ENCODE results near the gene INSC.

Gene INSC

GRCh38 chr11:15189189-15189588 is 74.5 kb downstream of the INSC start:
- Histone ChIP-seq H3K18ac (ENCODE audit: low read length) (no peak overlapping the region), H4K12ac (ENCODE audit: low read depth, low read length) (no peak overlapping the region), H3K4me2 (ENCODE audit: low read length) (no peak overlapping the region), H3K36me3 (ENCODE audit: control insufficient read depth in 1 of 2, insufficient read depth in 2 of 2, low read length in 2 of 2) (no peaks in the 10 kb centered on the region), H3K4ac (ENCODE audit: low read depth, low read length) (no peak overlapping the region), H3K27ac (ENCODE audit: low read depth, low read length) (no peak overlapping the region), H2AK5ac (ENCODE audit: low read length) (no peak overlapping the region), H3K14ac (ENCODE audit: low read length) (no peak overlapping the region), H4K91ac (ENCODE audit: low read depth, low read length) (no peak overlapping the region), H2AFZ (ENCODE audit: insufficient read depth, low read length, poor library complexity) (no peak overlapping the region), H3K79me2 (ENCODE audit: control insufficient read depth, insufficient read depth, low read length, poor library complexity) (no peaks in the 10 kb centered on the region), H3K23ac (ENCODE audit: low read length) (no peak overlapping the region), H3K27me3 (ENCODE audit: insufficient read depth, low read length) (no peaks in the 10 kb centered on the region), H2BK120ac (ENCODE audit: insufficient read depth, low read length, poor library complexity) (no peak overlapping the region), H3K79me1 (ENCODE audit: low read length) (no peaks in the 10 kb centered on the region), H4K8ac (ENCODE audit: low read depth, low read length) (no peak overlapping the region), H3K4me1 (ENCODE audit: control insufficient read depth in 1 of 2, insufficient read depth in 2 of 2, low read length in 2 of 2) (no peaks in the 10 kb centered on the region), H2BK5ac (ENCODE audit: low read depth, low read length, poor library complexity) (no peak overlapping the region), H3K9ac (ENCODE audit: low read length) (no peak overlapping the region), H2BK12ac (ENCODE audit: low read length) (no peak overlapping the region), H3K9me3 (ENCODE audit: insufficient read depth, low read depth, low read length) (no peaks in the 10 kb centered on the region), H3K4me3 (ENCODE audit: low read depth, low read length) (no peak overlapping the region)
- no CpG with 5 or more reads among the region's 1 CpG for WGBS (ENCODE audit: extremely low coverage, insufficient coverage, insufficient read length)
- DNase-seq: no peak

- no peak overlapping the region for H3K4me3 ChIP-seq (ENCODE audit: low read depth, low read length)
- no peak overlapping the region for H3K4me2 ChIP-seq (ENCODE audit: low read length)
- H3K79me1 ChIP-seq (ENCODE audit: low read length): no peaks in the 10 kb centered on the region
- H2AFZ ChIP-seq (ENCODE audit: insufficient read depth, low read length, poor library complexity): no peak overlapping the region
- no peak overlapping the region for H2BK12ac ChIP-seq (ENCODE audit: low read length)
- H3K9me3 ChIP-seq (ENCODE audit: insufficient read depth, low read depth, low read length): no peaks in the 10 kb centered on the region
- H4K8ac ChIP-seq (ENCODE audit: low read depth, low read length): no peak overlapping the region
- no peak overlapping the region for H3K23ac ChIP-seq (ENCODE audit: low read length)
- H3K79me2 ChIP-seq (ENCODE audit: control insufficient read depth, insufficient read depth, low read length, poor library complexity): no peaks in the 10 kb centered on the region
- H3K14ac ChIP-seq (ENCODE audit: low read length): no peak overlapping the region
- no peak overlapping the region for H3K9ac ChIP-seq (ENCODE audit: low read length)
- H3K4me1 ChIP-seq (ENCODE audit: control insufficient read depth in 1 of 2, insufficient read depth in 2 of 2, low read length in 2 of 2): no peaks in the 10 kb centered on the region
- no CpG with 5 or more reads among the region's 3 CpGs for WGBS (ENCODE audit: extremely low coverage, insufficient coverage, insufficient read length)
- no peak overlapping the region for H2BK120ac ChIP-seq (ENCODE audit: insufficient read depth, low read length, poor library complexity)
- H4K91ac ChIP-seq (ENCODE audit: low read depth, low read length): no peak overlapping the region
- H3K27me3 ChIP-seq (ENCODE audit: insufficient read depth, low read length): no peaks in the 10 kb centered on the region
- no peaks in the 10 kb centered on the region for H3K36me3 ChIP-seq (ENCODE audit: control insufficient read depth in 1 of 2, insufficient read depth in 2 of 2, low read length in 2 of 2)
- H3K18ac ChIP-seq (ENCODE audit: low read length): no peak overlapping the region
- H2AK5ac ChIP-seq (ENCODE audit: low read length): no peak overlapping the region
- H3K27ac ChIP-seq (ENCODE audit: low read depth, low read length): no peak overlapping the region
- H4K12ac ChIP-seq (ENCODE audit: low read depth, low read length): no peak overlapping the region
- no peak for DNase-seq
- H3K4ac ChIP-seq (ENCODE audit: low read depth, low read length): no peak overlapping the region
- H2BK5ac ChIP-seq (ENCODE audit: low read depth, low read length, poor library complexity): no peak overlapping the region
Observed at GRCh38 chr11:15189641-15190365, 75.1 kb downstream of the INSC start.

- H3K79me2 ChIP-seq (ENCODE audit: control insufficient read depth, insufficient read depth, low read length, poor library complexity): no peaks in the 10 kb centered on the region
- no peak overlapping the region for H2BK5ac ChIP-seq (ENCODE audit: low read depth, low read length, poor library complexity)
- no peak overlapping the region for H2AK5ac ChIP-seq (ENCODE audit: low read length)
- H3K27me3 ChIP-seq (ENCODE audit: insufficient read depth, low read length): no peaks in the 10 kb centered on the region
- no peak overlapping the region for H3K18ac ChIP-seq (ENCODE audit: low read length)
- no peak overlapping the region for H3K4me3 ChIP-seq (ENCODE audit: low read depth, low read length)
- no peaks in the 10 kb centered on the region for H3K79me1 ChIP-seq (ENCODE audit: low read length)
- WGBS (ENCODE audit: extremely low coverage, insufficient coverage, insufficient read length): no CpG with 5 or more reads among the region's 3 CpGs
- H3K4ac ChIP-seq (ENCODE audit: low read depth, low read length): no peak overlapping the region
- H3K9ac ChIP-seq (ENCODE audit: low read length): no peak overlapping the region
- no peak overlapping the region for H4K91ac ChIP-seq (ENCODE audit: low read depth, low read length)
- H3K4me1 ChIP-seq (ENCODE audit: control insufficient read depth in 1 of 2, insufficient read depth in 2 of 2, low read length in 2 of 2): no peaks in the 10 kb centered on the region
- H3K14ac ChIP-seq (ENCODE audit: low read length): no peak overlapping the region
- no peaks in the 10 kb centered on the region for H3K9me3 ChIP-seq (ENCODE audit: insufficient read depth, low read depth, low read length)
- H2BK120ac ChIP-seq (ENCODE audit: insufficient read depth, low read length, poor library complexity): no peak overlapping the region
- no peak overlapping the region for H3K23ac ChIP-seq (ENCODE audit: low read length)
- no peak overlapping the region for H3K27ac ChIP-seq (ENCODE audit: low read depth, low read length)
- H3K4me2 ChIP-seq (ENCODE audit: low read length): no peak overlapping the region
- no peak overlapping the region for H2AFZ ChIP-seq (ENCODE audit: insufficient read depth, low read length, poor library complexity)
- H4K8ac ChIP-seq (ENCODE audit: low read depth, low read length): no peak overlapping the region
- H4K12ac ChIP-seq (ENCODE audit: low read depth, low read length): no peak overlapping the region
- no peaks in the 10 kb centered on the region for H3K36me3 ChIP-seq (ENCODE audit: control insufficient read depth in 1 of 2, insufficient read depth in 2 of 2, low read length in 2 of 2)
- H2BK12ac ChIP-seq (ENCODE audit: low read length): no peak overlapping the region
- no peak for DNase-seq
Observed at GRCh38 chr11:15190611-15191010, 75.9 kb downstream of the INSC start.

GRCh38 chr11:15192005-15192556 is 77.4 kb downstream of the INSC start:
- Histone ChIP-seq H3K4me2 (ENCODE audit: low read length) (no peak overlapping the region), H2AK5ac (ENCODE audit: low read length) (no peak overlapping the region), H3K79me2 (ENCODE audit: control insufficient read depth, insufficient read depth, low read length, poor library complexity) (no peaks in the 10 kb centered on the region), H3K27me3 (ENCODE audit: insufficient read depth, low read length) (no peaks in the 10 kb centered on the region), H3K36me3 (ENCODE audit: control insufficient read depth in 1 of 2, insufficient read depth in 2 of 2, low read length in 2 of 2) (no peaks in the 10 kb centered on the region), H3K4me3 (ENCODE audit: low read depth, low read length) (no peak overlapping the region), H3K27ac (ENCODE audit: low read depth, low read length) (no peak overlapping the region), H4K91ac (ENCODE audit: low read depth, low read length) (no peak overlapping the region), H3K79me1 (ENCODE audit: low read length) (no peaks in the 10 kb centered on the region), H2BK120ac (ENCODE audit: insufficient read depth, low read length, poor library complexity) (no peak overlapping the region), H3K18ac (ENCODE audit: low read length) (no peak overlapping the region), H2BK5ac (ENCODE audit: low read depth, low read length, poor library complexity) (no peak overlapping the region), H4K8ac (ENCODE audit: low read depth, low read length) (no peak overlapping the region), H3K4ac (ENCODE audit: low read depth, low read length) (no peak overlapping the region), H2AFZ (ENCODE audit: insufficient read depth, low read length, poor library complexity) (no peak overlapping the region), H3K9ac (ENCODE audit: low read length) (no peak overlapping the region), H3K23ac (ENCODE audit: low read length) (no peak overlapping the region), H3K14ac (ENCODE audit: low read length) (no peak overlapping the region), H3K4me1 (ENCODE audit: control insufficient read depth in 1 of 2, insufficient read depth in 2 of 2, low read length in 2 of 2) (no peaks in the 10 kb centered on the region), H3K9me3 (ENCODE audit: insufficient read depth, low read depth, low read length) (no peaks in the 10 kb centered on the region), H4K12ac (ENCODE audit: low read depth, low read length) (no peak overlapping the region), H2BK12ac (ENCODE audit: low read length) (no peak overlapping the region)
- no peak for DNase-seq
- no CpG with 5 or more reads among the region's 1 CpG for WGBS (ENCODE audit: extremely low coverage, insufficient coverage, insufficient read length)

Data from trophoblast cell (in vitro differentiated cells and primary cell).